Measurements from ENCODE around the gene ZC3H13. TPM values are rescaled to one million over a fixed set of nuclear protein-coding genes. Genes with fewer than 3 reads are reported as not detected.

Gene ZC3H13
- total and polyA plus RNA-seq, 2 donors (not counting 1 experiment from before 2014, with no cell fraction given): 4.8 to 65.7 TPM

GRCh38 chr13:46101484-46102254 is 49.1 kb upstream of the ZC3H13 start:
- peaks cover 7% of the 10 kb centered on the region for H3K27me3 Mint-ChIP-seq
- Histone ChIP-seq H3K4me2 (replicated peaks; ENCODE audit: low read depth, low read length, poor library complexity, severe bottlenecking) (no peak overlapping the region), H2AFZ (ENCODE audit: insufficient read depth, low read depth, low read length, poor library complexity, severe bottlenecking) (no peak overlapping the region)

More at GRCh38 chr13:46101484-46102254, 49.1 kb upstream of the ZC3H13 start:
- Histone ChIP-seq H3K9me3 (ENCODE audit: control extremely low read depth in 1 of 3, control insufficient read depth in 2 of 3, insufficient read depth in 1 of 3, low read length in 2 of 3) (no peaks in the 10 kb centered on the region), H4K20me1 (ENCODE audit: control insufficient read depth, insufficient read depth, low read length, poor library complexity, severe bottlenecking) (no peaks in the 10 kb centered on the region), H3K27ac (ENCODE audit: low read length in 2 of 2) (no peak overlapping the region), H3K9ac (ENCODE audit: low read length) (no peak overlapping the region), H3K4me1 (ENCODE audit: control insufficient read depth in 2 of 2, insufficient read depth in 2 of 2, low read length in 2 of 2) (peaks cover 0 to 7% of the 10 kb centered on the region in 2 donors), H3K36me3 (replicated peaks in 1 of 2; ENCODE audit: control extremely low read depth in 1 of 2, control insufficient read depth in 1 of 2, extremely low read depth in 1 of 2, insufficient read depth in 2 of 2, low read length in 1 of 2) (no peaks in the 10 kb centered on the region), H3K4me3 (ENCODE audit: control extremely low read depth in 1 of 5, extremely low read depth in 1 of 5, insufficient read depth in 1 of 5, low read depth in 2 of 5, low read length in 4 of 5) (no peak overlapping the region), H3K27me3 (replicated peaks in 1 of 4; ENCODE audit: control extremely low read depth in 1 of 4, control insufficient read depth in 3 of 4, insufficient read depth in 4 of 4, low read length in 3 of 4) (no peaks in the 10 kb centered on the region), H3K79me2 (ENCODE audit: control insufficient read depth, insufficient read depth, low read length) (no peaks in the 10 kb centered on the region)
- intact Hi-C loops (cut with micrococcal nuclease): no loop called here
- ATAC-seq (ENCODE audit: low read depth) (no peak), DNase-seq (no peak)
- H3K4me3 Mint-ChIP-seq: no peak overlapping the region
- POLR2A ChIA-PET: no interaction called here
- CTCF ChIA-PET: no interaction called here
- 83% methylated on average over 5 of the region's 8 CpGs for WGBS (ENCODE audit: insufficient coverage)
- no peak overlapping the region for H3K27ac Mint-ChIP-seq
- TF ChIP-seq CTCF (IDR thresholded peaks at IDR 0.05) (no peak), EZH2 (IDR thresholded peaks at IDR 0.05; ENCODE audit: borderline replicate concordance, insufficient read depth, low read depth, low read length, poor library complexity, severe bottlenecking) (no peak)
- peaks cover 6% of the 10 kb centered on the region for H3K4me1 Mint-ChIP-seq
- no peaks in the 10 kb centered on the region for H3K9me3 Mint-ChIP-seq (ENCODE audit: insufficient read depth)

All from B cell (primary cell).